ENCODE data around the gene NUP107. TPM values are rescaled to one million over a fixed set of nuclear protein-coding genes. Genes with fewer than 3 reads are reported as not detected.

Gene NUP107
- total RNA-seq, 1 experiment from 2014 or later, result 110 TPM

DNA sequence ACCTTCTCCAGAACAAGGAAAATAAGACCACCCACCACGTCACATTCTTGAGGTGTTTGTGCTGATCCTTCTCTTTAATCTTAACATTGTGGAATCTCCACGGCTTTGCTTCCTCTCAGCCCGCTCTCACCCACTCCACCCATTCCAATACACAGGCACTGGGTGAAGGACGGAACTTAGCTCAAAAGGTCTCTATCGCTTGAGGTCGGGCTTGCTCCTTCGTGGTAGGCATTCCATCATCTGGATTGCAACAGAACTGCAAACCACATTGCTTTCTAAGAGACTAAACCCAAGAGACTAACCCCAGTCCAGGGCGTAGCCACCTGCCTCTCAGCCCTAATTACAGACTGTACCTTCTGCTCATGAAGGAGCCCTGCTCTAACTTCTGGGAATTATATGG is 97.2 kb downstream of the NUP107 start:
- CTCF ChIA-PET, result interaction anchor here (0.6 to 0.7 kb wide), 2 partner anchors 38 to 139 kb away, joined by 3 to 4 read pairs; partner anchors contain the start of gene SLC35E3
- H3K9me3 Mint-ChIP-seq (ENCODE audit: low read depth, unreplicated experiment), result no peaks in the 10 kb centered on the region
- intact Hi-C loops (cut with micrococcal nuclease; ENCODE audit: unreplicated experiment), result no loop called here
- peaks cover 24% of the 10 kb centered on the region for H3K4me1 Mint-ChIP-seq (ENCODE audit: low read depth, unreplicated experiment)
- no peaks in the 10 kb centered on the region for H3K27me3 Mint-ChIP-seq (ENCODE audit: unreplicated experiment)
- no peak overlapping the region for H3K4me3 Mint-ChIP-seq (ENCODE audit: low read depth, unreplicated experiment)
- TF ChIP-seq, protein P1, sequence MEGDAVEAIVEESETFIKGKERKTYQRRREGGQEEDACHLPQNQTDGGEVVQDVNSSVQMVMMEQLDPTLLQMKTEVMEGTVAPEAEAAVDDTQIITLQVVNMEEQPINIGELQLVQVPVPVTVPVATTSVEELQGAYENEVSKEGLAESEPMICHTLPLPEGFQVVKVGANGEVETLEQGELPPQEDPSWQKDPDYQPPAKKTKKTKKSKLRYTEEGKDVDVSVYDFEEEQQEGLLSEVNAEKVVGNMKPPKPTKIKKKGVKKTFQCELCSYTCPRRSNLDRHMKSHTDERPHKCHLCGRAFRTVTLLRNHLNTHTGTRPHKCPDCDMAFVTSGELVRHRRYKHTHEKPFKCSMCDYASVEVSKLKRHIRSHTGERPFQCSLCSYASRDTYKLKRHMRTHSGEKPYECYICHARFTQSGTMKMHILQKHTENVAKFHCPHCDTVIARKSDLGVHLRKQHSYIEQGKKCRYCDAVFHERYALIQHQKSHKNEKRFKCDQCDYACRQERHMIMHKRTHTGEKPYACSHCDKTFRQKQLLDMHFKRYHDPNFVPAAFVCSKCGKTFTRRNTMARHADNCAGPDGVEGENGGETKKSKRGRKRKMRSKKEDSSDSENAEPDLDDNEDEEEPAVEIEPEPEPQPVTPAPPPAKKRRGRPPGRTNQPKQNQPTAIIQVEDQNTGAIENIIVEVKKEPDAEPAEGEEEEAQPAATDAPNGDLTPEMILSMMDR (IDR thresholded peaks at IDR 0.05; ENCODE audit: unreplicated experiment), result no peak
- DNase-seq, result no peak
- no TSS peak for BruUV-seq (replicated peaks)
- no peak overlapping the region for H3K27ac Mint-ChIP-seq (ENCODE audit: unreplicated experiment)
- H3K36me3 Mint-ChIP-seq (ENCODE audit: insufficient read depth, unreplicated experiment), result no peaks in the 10 kb centered on the region

DNA sequence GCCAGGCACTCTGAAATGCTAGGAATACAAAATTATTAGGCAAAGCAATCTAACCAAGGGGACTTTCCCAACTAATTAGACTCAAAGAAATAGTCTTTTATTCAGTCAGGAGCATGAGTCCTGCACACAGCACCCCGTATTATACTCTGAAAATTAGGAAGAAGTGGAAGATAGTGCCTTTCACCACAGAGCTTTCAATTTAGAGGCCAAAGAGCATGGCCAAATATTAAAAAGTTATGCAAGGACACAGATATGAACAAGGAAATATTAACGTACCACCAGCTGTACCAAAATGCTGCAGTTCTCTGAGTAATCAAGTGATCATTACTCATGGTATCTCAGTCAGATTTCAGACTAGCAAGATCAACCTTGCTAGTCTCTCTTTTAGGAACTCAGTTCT is 98.6 kb downstream of the NUP107 start:
- H3K4me3 Mint-ChIP-seq (ENCODE audit: low read depth, unreplicated experiment), result no peak overlapping the region
- TF ChIP-seq, protein P1 (IDR thresholded peaks at IDR 0.05; ENCODE audit: unreplicated experiment), result no peak
- CTCF ChIA-PET, result interaction anchor here (0.6 to 1.1 kb wide), 2 partner anchors 10 to 141 kb away, joined by 3 read pairs; no protein-coding TSS in a partner anchor
- no peaks in the 10 kb centered on the region for H3K27me3 Mint-ChIP-seq (ENCODE audit: unreplicated experiment)
- intact Hi-C loops (cut with micrococcal nuclease; ENCODE audit: unreplicated experiment), result loop anchor here (5.0 kb wide), 1 partner anchor 38 kb away; the partner anchor contains the start of gene SLC35E3
- no TSS peak for BruUV-seq (replicated peaks)
- peaks cover 24% of the 10 kb centered on the region for H3K4me1 Mint-ChIP-seq (ENCODE audit: low read depth, unreplicated experiment)
- no peaks in the 10 kb centered on the region for H3K36me3 Mint-ChIP-seq (ENCODE audit: insufficient read depth, unreplicated experiment)
- no peaks in the 10 kb centered on the region for H3K9me3 Mint-ChIP-seq (ENCODE audit: low read depth, unreplicated experiment)
- no peak overlapping the region for H3K27ac Mint-ChIP-seq (ENCODE audit: unreplicated experiment)
- no peak for DNase-seq

DNA sequence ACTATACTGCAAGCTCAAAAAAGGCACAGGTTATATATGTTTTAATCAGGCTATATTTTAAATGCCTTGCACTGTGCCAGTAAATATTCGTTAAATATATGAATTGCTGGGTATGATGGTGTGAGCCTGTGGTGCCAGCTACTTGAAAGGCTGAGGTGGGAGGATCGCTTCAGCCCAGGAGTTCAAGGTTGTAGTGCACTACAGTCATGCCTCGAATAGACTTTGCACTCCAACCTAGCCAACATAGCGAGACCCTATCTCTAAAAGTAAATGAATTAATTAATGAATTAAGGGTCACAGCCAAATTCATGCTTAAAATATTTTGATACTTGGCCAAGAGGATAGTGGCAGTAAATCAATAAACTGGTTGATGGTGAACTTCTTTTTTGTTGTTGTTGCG is 99.0 kb downstream of the NUP107 start:
- CTCF ChIA-PET, result interaction anchor here (0.6 to 1.1 kb wide), 2 partner anchors 9 to 142 kb away, joined by 3 read pairs; no protein-coding TSS in a partner anchor

DNA sequence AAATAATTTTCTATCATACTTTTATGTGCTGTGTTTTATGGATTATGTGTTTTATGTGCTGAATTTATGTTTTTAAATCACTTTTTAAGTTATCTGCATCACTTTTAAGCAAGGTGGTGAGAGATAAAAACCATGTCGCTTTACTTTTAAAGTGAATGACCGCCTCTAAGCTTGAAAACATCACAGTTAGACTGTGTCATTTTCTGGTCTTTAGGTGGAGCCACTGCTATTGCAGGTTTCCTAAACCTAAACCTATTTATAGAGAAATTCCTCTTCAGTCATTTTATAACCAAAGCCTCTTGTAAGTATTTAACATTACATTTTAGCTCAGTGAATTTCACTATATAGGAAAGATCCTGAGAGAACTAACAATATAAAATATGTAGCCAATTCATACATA is 100.2 kb downstream of the NUP107 start:
- Mint-ChIP-seq H3K27me3 (ENCODE audit: unreplicated experiment) (no peaks in the 10 kb centered on the region), H3K9me3 (ENCODE audit: low read depth, unreplicated experiment) (no peaks in the 10 kb centered on the region), H3K4me3 (ENCODE audit: low read depth, unreplicated experiment) (no peak overlapping the region), H3K36me3 (ENCODE audit: insufficient read depth, unreplicated experiment) (no peaks in the 10 kb centered on the region), H3K27ac (ENCODE audit: unreplicated experiment) (peak overlapping the region; percentile 76), H3K4me1 (ENCODE audit: low read depth, unreplicated experiment) (peaks cover 24% of the 10 kb centered on the region)
- no peak for DNase-seq
- TF ChIP-seq, protein P1 (IDR thresholded peaks at IDR 0.05; ENCODE audit: unreplicated experiment), result no peak
- CTCF ChIA-PET, result interaction anchor here (0.7 to 0.9 kb wide), 4 partner anchors 10 to 43 kb away, joined by 3 to 6 read pairs (median 4); partner anchors contain the start of gene SLC35E3
- intact Hi-C loops (cut with micrococcal nuclease; ENCODE audit: unreplicated experiment), result loop anchor here (5.0 kb wide), 1 partner anchor 40 kb away; the partner anchor contains the start of gene SLC35E3
- no TSS peak for BruUV-seq (replicated peaks)

More for the DNA sequence above, 99.0 kb downstream of the NUP107 start:
- Mint-ChIP-seq H3K4me3 (ENCODE audit: low read depth, unreplicated experiment) (no peak overlapping the region), H3K36me3 (ENCODE audit: insufficient read depth, unreplicated experiment) (no peaks in the 10 kb centered on the region), H3K9me3 (ENCODE audit: low read depth, unreplicated experiment) (no peaks in the 10 kb centered on the region), H3K27me3 (ENCODE audit: unreplicated experiment) (no peaks in the 10 kb centered on the region), H3K4me1 (ENCODE audit: low read depth, unreplicated experiment) (peaks cover 24% of the 10 kb centered on the region), H3K27ac (ENCODE audit: unreplicated experiment) (no peak overlapping the region)
- TF ChIP-seq, protein P1 (IDR thresholded peaks at IDR 0.05; ENCODE audit: unreplicated experiment), result no peak
- intact Hi-C loops (cut with micrococcal nuclease; ENCODE audit: unreplicated experiment), result loop anchor here (5.0 kb wide), 1 partner anchor 39 kb away; the partner anchor contains the start of gene SLC35E3
- BruUV-seq (replicated peaks), result no TSS peak
- no peak for DNase-seq
